GM03348 (cell line): ENCODE measurements around the gene HOXB6.

Experiments
- DNase-seq: peaks from one replicate; pipeline ENCODE4 v3.0.0; 2012; ENCODE audit warnings: low spot score

Gene HOXB6

DNA sequence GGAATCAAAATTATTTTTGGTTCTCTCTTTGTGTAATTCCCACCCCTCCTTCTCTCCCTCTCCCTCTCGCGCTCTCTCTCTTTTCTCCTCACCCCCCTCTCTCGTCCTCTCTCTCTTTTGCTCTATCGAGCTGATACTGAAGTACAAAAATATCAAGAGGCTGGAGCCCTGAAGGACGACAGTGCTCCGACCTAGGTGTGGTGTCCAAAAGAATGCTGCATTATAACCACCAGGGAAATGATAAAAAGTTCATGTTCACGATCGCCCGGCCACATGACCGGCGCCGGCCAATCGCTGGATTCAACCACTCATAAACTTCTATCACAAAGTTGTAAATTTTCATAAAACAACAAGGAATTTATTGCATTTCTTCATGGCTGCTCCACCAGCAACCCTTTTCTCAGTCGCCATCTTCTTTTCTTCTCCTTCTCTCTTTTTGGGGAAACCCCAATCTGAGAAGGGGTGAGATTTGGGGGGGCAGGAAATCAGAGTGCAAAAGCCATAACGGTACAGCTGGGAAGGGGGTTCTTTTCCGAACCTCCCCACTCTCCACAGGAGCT, at the start of gene HOXB6:
Gene HOXB6, minus strand, starts transcription at position 217 of the 560 bp plus-strand sequence. CDS start 6,836 bp downstream, outside the sequence.
- DNase-seq = peak; percentile 82

DNA sequence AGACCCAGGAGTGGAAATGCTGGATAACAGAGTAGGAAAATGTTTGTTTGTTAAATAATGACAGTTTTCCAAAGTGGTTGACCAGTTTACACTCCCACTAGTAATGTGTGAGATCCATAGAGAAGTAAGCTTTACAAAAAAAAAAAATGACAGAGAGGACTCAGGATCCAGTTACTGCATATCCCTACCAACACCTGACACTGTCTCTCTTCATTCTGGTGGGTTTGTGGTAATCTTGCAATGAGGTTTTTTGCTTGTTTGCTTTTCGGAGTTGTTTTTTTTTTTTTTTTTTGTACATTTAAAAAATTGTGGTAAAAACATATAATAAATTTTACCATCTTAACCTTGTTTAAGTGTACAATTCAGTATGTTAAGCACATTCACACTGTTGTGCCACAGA, 45.0 kb upstream of the HOXB6 start:
- DNase-seq = no peak

DNA sequence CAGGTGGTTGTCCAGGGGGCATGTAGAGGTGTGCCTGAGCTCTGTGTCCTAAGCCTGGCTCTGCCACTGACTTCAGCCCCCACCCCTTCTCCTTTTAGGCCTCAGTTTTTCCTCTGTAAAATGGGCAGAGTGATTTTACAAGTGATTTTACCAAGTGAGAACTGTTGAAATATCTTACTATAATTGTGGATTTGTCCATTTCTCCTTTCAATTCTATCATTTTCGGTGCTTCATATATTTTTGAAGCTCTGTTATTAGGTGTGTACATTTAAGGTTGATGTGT, 43.1 kb upstream of the HOXB6 start:
- no peak for DNase-seq

GRCh38 chr17:48647103-48647962, 42.5 kb upstream of the HOXB6 start:
- DNase-seq = peak; percentile 51

DNA sequence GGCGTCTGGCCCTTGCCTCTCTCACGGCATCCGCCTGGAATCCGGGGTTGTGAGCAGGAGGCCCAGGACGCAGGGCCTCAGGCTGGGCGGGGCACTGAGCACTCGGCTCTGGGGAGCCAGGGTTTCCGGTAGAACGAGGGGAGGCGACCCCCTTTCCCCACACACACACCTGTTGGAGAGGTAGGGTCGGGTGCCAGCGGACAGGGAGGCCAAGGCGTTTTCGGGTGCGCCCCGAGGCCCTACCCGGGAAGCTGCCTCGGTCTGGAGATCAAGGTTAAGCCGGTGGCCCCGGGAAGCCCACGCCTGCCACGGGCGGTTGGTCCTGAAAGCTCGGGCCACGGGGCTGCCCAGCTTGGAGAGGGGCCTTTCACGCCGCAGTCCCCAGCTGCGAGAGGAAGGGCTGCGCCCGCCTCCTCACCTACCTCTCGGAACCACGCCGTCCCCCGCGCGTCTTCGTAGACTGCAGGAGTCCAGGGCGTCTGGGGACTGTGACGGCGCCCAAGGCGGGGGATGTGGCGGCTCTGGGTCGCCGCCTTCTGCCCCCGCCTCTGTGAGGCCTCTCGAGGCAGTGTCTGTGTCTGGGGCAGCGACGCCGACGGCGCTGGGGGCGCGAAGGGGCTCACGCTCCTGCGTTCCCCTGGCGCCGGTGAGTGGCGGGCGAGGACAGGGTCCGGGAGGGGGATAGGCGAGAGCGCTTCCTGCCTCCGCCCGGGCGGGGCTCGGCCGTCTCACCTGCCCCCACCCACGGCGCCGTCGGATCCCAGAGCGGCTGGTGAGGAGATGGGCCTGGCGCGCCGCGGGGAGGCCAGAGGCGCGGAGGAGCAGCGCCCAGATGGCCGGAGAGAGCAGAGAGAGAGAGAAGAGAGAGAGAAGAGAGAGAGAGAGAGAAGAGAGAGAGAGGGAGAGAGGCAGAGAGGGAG, 41.7 kb upstream of the HOXB6 start:
- DNase-seq = peak; percentile 75

GRCh38 chr17:48645639-48646182, 40.9 kb upstream of the HOXB6 start:
- no peak for DNase-seq

GRCh38 chr17:48644910-48645557, 40.2 kb upstream of the HOXB6 start:
- peak; percentile 11 for DNase-seq

DNA sequence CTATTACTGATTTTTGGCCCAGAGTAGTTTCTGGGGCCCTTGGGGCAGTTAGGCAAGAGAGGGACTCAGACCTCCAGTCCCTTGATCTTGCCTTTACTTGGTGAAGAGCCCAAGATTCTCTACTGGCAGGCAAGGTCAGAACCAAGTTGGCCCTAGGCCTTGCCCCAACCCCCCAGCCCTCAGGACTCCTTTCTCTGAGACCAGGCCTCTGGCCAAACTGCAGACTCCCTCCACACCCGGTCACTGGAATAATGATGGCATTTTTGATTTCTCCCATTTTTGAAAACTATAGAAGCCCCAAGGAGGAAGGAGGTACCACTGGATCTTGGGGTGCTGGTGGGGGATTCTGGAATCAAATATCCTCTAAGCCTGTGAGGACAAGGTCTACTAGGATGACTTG, 39.4 kb upstream of the HOXB6 start:
- peak; percentile 33 for DNase-seq

DNA sequence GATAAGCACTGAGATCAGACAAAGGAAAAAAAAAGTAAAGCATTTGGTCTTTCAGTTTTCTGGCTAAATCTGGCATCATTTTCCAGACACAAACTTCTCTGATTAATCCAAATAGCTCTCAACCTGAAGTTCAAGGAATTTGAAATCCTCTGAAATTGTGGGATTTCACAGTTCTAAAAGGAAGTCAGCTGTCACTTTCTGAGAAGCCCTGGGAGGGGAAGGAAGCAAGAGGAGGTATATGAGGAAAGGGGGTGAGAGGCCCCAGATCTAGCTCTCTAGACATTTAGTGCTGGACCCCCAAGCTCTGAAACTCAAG, 38.9 kb upstream of the HOXB6 start:
- DNase-seq = peak; percentile 24

- DNase-seq = no peak
Observed at GRCh38 chr17:48642843-48643696, 38.3 kb upstream of the HOXB6 start.

- peak; percentile 75 for DNase-seq
Observed at GRCh38 chr17:48642059-48642842, 37.5 kb upstream of the HOXB6 start.

GRCh38 chr17:48641541-48642058, 36.8 kb upstream of the HOXB6 start:
- no peak for DNase-seq

DNA sequence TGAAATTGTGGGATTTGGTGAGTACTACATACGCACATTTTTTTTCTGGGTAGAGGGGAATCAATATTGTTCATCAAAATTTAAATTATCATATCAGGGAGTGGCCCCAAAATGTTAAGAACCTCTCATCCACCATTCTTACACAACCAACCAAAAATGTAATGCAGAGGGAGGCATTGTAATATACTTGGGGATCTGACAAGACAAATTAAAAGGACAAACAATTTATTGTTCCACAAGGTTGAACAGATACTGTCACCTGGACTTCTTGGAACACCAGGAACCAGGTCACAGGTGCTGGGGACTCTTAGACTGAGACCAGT, 36.0 kb upstream of the HOXB6 start:
- DNase-seq = no peak

GRCh38 chr17:48639982-48640857, 35.4 kb upstream of the HOXB6 start:
- no peak for DNase-seq

GRCh38 chr17:48639136-48639535, 34.4 kb upstream of the HOXB6 start:
- DNase-seq = no peak

DNA sequence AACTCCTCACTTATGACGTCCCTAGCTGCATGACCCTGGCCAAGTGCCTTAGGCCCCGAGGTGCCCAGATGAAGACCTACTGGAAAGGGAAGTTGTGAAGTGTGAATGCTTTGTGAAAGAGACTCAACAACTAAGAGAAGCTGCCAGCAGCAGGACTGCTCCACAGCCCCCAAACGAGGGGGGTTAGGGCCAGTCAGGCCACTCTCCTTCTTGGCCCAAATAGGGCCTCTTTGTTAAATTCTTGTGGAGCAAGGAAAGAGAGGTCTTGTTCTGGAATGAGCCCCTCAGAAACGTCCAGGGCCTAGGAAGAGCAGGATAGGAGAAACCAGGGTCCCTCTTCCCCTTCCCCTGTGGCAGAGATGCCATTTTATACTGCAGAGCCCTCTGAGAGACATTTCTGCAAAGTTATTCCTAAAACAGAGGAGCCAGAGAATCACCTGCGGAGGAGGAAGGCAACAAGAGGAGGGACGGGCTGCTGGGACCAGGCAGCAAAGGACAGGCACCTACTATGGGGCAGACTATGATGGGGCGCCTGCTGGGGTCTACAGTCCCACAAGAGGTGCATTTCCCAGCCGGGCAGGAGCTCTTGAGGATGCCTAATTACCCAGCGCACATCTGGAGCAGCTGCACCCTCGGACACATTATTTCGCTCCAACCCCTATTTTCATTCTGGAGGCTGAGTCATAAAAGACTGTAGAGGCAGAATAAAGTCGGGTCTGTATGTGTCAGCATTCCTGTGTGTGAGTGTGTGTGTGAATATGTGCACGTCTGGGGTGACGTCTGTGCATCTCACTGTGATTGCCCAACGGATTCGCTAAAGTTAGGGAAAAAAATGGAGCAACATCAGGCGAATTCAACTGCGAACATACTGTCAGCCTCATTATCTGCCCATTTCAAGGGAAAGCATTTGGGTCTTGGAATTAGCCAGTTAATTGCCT, 32.8 kb upstream of the HOXB6 start:
- DNase-seq = peak; percentile 90

GRCh38 chr17:48636177-48637018, 31.6 kb upstream of the HOXB6 start:
- peak; percentile 90 for DNase-seq
